GM12892 (cell line): Measurements from ENCODE around the gene EXD3.

Source experiments
- POLR2A ChIP-seq: IDR thresholded peaks from 2 replicates; pipeline ENCODE4 v1.6.1; 2011; ENCODE audit warnings: low read depth, low read length, control low read depth
- POLR2AphosphoS5 ChIP-seq: IDR thresholded peaks from 2 replicates; pipeline ENCODE4 v1.6.1; 2011; ENCODE audit warnings: low read depth, low read length, control low read depth
- TAF1 ChIP-seq: IDR thresholded peaks from 2 replicates; pipeline ENCODE4 v1.6.1; 2011; ENCODE audit warnings: low read depth, mild to moderate bottlenecking, control low read depth, low read length, borderline replicate concordance

- TF ChIP-seq POLR2A (no peak), POLR2AphosphoS5 (no peak), TAF1 (no peak)
Observed at GRCh38 chr9:137325799-137326198, 97.2 kb downstream of the EXD3 start.
